Ammon's horn (tissue), 1 donor: ENCODE data around the gene RGS11.

Experiments used
- DNase-seq: peaks from one replicate; pipeline ENCODE4 v3.0.0-alpha.2; 2016; ENCODE audit warnings: low spot score

The RGS11 gene

DNA sequence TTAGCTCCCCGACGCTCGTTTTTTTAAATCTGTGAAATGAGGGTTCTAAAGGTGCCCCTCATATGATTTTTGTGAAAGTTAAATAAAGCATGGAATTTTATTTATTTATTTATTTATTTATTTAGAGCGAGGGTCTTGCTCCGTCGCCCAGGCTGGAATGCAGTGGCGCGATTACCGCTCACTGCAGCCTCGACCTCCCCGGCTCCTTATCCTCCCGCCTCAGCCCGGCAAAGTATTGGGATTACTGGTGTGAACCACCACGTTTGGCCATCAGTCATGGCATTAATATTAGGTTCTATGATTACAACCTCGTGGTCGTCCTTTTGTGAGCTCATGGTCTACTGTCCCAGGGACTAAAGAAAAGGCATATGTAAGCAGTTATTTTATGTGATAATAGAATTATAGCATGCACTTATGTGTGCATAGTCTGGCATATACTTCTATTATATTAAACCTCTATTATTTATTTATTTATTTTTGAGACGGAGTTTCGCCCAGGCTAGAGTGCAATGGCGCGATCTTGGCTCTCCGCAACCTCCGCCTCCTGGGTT is 45.9 kb downstream of the RGS11 start:
- no peak for DNase-seq

DNA sequence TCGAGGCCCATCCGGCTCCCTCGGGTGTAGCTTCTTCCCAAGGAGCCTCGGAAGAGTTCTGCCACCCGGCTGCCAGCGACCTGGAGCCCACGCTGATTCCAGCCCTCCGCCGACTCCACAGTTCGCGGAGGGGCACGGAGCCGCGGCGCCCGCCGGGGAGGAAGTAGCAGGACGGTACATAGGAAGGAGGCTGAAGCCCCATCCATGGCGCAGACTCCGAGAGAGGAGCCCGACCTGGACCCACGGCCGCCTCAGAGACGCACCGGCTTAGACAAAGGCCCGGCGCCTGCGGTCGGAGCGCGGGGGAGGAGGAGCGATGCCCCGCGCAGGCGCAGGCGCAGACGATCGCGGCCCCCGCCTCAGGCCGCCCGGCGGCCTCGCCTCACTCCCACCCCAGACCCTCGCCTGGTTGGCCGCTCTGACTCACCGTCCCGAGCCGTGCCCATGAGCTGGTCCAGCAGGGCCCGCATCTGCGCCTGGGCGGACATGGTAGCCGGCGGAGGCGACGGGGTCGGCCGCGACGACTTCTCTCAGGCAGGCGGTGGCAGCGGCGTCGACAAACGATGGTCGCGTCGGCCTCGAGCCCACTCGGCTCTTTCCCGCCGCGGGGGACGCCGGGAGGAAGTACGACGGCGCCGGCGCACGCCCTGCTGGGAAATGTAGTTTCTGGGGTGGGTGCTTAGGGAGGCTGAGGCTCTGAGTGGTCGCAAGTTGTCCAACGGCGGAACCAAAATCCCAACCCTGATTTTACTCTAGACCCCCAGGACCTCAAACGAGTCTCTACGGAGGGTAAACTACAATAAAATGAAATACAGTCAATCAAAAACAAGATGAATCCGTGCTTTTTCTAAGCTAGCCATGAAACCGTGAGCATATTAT is 46.7 kb downstream of the RGS11 start, which contains the start of gene LUC7L:
TSS of gene LUC7L (minus strand) at position 598 of the 879 bp plus-strand sequence. CDS start at position 488, 110 bp downstream.
- DNase-seq = peak; percentile 93

DNA sequence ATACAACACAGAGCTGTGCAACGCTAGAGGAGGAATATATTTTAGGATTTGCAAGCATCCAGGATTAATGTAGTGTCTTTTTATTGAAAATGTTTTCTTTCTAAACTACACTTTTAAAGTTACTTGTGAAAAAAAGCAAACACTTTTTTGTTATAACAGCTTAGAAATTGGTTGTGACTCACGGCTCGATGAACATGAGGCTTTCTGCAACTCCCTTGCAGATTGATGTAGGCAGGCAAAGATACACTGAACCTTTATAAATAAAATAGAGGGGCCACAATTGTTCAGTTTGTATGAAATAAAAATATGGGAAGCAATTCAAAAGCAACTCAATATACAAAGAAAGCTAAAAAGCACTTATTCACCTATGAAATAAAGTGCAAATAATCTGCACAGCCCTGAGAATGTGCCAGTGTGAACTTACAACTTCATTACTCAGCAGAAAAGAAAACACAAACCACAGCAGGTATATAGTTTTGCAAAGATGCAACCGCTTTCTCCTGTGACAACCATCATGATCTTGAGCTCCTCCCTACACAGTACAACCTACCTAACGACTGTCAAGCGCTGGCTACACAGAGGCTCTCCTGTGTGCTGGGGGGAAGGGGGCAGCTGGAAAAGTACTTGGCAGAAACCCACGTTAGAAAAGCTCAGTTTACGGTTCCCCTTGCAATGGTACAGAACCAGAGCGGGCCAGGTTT is 47.4 kb downstream of the RGS11 start:
- no peak for DNase-seq

DNA sequence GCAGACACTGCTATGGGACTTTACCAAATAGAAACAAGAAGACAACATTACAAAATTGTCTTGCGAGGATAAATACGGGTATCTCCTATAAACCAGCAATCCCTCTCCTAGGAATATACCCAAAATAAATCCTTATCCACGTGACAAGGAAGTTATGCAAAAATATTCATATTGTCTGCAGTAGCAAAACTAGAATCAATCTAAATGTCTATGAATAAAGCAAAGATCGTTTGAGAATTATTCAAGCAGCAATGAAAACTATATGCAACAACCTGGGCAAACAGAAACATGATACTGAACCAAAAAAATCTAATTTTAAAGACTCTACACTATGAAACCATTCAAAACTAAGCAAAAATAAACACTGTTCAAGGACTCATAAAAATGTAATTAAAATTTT is 55.7 kb downstream of the RGS11 start:
- no peak for DNase-seq
